Urothelium cell line (cell line): Measurements from ENCODE around the gene GPAT2.
"Not testable (repeated sequence)": the region's sequence is repeated elsewhere in the genome, so short reads cannot be mapped to it uniquely, and the experiment has no call there.

Experiments
- DNase-seq: peaks from one replicate; pipeline ENCODE4 v3.0.0; 2011; ENCODE audit warnings: low spot score, mixed read lengths
- FAIRE-seq: peaks from 2 replicates; lab custom pipeline; 2011; peaks lifted over from hg19 to GRCh38; lab: Jason Lieb, UNC

The GPAT2 gene

DNA sequence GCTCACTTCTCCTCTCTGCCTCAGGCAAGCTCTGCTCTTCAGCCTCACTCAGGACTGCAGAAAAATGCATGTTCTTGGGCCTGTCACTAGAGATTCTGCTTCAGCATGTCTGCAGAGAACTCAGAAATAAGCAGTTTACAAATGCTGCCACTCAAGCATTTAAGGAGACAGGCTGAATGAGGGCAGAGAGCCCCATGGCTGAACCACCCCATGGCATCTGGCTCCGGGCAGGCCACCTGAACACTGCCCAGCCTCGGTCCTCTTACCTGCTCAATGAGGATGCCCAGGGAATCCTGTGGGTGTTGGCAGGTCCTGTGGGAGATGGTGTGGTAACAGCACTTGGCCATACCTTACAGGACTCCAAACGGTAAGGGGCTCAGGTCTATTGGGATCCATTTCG is 31.2 kb upstream of the GPAT2 start:
- FAIRE-seq, DNase-seq: not testable (repeated sequence)

DNA sequence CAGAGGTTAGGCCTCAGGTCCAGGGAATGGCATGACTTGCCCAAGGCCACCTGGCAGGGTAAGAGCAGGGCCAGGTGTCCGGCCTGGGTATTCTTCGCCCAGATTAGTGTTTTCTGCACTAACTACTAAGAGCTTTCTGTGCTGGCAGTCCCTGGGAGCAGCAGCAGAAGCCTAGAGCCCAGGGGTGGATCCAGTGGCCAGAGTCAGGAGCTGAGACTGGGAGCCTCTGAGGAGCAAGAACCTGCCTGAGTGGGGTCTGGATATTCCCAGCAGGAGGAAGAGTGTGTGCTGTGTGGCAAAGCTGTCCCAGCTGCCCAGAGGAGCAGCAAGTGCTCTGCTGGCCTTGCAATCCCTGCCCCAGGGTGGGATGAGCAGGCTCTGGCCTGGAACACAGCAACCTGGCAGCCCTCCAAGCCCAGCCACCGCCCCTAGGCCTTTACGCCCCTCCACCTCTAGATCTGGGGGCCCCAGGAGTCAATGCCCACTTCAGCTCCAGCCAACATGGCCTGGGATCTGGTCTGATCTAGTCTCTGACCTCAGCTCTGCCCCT is 30.7 kb upstream of the GPAT2 start:
- FAIRE-seq, result no peak
- no peak for DNase-seq

DNA sequence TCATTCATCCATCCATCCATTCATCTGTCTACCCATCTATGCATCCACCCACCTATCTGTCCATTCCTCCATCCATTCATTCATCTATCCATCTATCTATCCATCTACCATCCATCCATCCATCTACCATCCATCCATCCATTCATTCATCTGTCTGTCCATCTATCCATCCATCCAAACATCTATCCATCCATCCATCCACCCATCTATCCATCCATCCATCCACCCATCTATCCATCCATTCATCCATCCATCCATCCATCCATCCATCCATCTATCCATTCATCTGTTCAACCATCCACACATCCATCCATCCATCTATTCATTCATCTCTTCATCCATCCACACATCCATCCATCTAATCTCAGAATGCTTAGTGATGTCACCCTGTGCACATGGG is 30.0 kb upstream of the GPAT2 start:
- DNase-seq, result not testable (repeated sequence)
- peak; percentile 98 for FAIRE-seq

DNA sequence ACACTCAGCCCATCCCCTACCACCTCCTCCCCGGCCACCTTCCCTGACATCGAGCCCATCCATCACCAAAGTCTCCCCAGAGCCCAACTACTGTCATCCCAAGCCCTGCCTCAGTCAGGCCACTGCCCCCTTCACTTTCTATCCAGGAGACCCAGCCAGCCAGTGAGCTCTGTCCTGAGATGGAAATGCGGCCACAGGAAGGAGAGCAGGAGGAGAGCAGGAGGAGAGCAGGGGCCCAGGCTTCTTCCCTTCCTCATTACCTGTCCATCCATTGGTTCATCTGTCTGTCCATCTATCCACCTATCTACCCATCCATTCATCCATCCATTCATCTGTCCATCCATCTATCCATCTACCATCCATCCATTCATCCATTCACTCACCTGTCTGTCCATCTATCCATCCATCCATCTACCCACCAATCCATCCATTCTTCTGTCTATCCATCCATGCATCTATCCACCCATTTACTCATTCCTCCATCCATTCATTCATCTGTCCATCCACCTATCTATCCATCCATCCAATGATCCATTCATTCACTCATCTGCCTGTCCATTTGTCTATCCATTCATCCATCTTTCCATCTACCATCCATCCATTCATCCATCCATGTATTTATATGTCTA is 29.4 kb upstream of the GPAT2 start:
- DNase-seq, FAIRE-seq: not testable (repeated sequence)

DNA sequence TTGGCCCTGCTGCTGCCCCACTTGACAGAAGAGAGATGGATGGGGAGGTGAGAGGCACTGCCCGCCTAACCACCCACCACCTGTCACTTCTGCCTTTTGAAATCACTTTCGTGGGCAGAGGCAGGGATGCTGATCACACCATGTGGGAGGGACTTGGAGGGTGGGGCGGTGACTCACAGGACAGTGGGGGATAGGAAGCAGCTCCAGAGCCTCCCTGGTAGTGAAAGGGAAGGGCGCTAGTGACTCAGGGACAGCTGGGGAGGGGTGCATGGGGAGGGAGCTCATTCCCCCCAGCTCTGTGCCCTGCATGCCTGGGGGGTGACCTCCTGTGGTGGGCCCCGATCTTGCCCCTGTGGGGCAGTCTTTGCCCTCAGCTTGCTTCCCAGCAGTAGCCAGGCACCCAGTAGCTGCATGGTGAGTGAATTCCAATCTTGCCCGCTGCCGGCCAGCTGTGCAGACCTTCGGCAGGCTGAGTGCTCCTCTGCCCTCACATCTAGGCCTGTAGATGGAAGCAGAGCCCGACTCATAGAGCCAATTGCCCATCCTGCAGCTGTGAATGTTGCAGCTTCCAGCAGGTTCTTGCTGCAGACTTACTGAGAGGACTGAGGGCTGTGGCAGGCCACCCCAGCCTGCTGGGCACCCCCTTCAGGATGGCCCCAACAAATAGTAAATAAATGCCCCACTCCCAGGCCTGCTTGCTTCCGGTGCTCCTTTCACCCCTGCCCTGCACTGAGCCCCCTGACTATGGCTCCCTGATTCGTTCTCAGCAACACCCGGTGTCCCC is 28.6 kb upstream of the GPAT2 start:
- peak; percentile 99 for FAIRE-seq

DNA sequence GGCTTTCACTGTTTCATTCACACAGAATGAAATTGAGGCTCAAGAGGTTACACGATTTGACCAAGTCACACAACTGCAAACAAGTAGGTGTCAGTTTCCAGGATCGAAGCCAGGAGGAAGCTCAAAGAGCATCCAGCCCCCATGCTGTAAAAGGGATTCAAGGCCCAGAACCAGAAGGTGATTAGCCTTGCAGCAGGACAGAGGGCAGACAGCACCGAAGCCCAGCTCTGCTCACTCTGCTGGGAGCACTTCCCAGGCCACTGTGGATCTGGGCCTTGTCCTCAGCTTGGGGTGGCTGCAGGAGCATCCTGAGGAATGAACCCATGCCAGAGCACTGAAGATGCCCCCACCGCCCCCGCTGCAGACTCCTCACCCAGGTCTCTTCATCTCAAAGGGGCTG is 27.8 kb upstream of the GPAT2 start:
- FAIRE-seq, DNase-seq: not testable (repeated sequence)

More for the DNA sequence above, 28.6 kb upstream of the GPAT2 start:
- peak; percentile 58 for DNase-seq

DNA sequence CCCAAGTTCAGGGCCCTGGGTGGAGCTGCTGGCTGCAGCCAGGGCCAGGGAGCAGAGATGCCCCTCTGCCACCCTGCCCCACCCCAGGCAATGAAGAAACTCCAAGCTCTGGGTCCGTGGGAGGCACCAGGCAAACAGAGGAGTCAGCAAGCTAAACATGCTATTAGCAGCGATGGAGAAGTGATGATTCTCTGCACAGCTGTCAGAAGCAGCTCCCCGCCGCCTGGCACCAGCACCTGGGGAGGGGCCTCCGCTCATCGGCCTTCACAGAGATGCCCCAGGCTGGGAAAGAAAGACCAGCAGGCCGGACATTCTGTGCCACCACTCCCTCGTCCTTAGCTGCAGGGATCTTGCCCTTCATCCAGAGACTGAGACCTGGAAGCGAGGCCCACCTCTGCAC is 27.2 kb upstream of the GPAT2 start:
- DNase-seq, FAIRE-seq: not testable (repeated sequence)

DNA sequence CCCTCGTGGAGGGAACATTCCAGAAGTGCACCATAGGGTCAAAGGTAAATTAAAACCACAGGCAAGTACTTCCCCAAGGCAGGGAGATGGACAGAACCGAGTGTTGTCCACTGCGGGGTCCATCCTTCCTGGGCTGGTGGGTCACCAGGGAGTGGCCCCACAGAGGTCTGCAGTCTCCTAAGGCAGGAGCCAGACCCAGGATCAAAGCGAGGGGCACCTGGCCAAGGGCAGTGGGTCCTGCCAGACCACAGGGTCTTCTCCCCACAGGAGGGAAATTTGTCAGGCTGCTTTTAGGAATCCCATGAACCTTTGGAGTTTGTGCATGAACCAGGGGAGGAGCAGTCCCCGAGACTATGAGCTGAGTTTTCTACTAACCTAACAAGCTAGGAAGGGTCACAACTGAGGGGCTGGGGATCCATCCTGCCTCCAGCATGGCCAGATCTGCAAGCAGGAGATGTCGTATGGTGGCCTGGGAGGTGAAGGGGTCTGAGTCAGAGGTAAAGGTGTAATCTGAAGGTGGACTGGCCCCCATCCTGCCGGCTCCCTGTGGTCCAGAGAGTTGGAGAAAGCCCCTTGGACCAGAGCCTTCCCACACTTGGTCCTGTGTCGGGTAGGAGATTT is 26.6 kb upstream of the GPAT2 start:
- DNase-seq, FAIRE-seq: not testable (repeated sequence)

DNA sequence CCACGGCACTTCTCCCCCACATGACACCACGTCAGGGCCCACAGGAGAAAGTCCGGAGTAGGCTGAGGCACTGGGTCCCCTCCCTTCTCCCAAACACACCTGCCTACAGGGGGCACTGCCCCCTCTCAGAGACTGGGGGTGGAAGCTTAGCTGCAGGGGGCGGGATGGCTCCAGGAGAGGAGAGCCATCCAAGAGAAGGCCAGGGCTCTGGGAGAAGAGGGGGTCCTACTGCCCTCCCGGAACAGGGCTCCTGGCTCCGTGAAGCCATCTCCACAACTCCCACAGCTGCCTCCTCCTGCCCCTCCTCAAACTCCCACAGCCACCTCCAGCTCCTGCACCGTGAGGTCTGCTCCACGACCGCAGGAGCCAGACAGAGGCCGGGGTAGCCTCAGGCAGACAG is 25.6 kb upstream of the GPAT2 start:
- not testable (repeated sequence) for FAIRE-seq, DNase-seq

DNA sequence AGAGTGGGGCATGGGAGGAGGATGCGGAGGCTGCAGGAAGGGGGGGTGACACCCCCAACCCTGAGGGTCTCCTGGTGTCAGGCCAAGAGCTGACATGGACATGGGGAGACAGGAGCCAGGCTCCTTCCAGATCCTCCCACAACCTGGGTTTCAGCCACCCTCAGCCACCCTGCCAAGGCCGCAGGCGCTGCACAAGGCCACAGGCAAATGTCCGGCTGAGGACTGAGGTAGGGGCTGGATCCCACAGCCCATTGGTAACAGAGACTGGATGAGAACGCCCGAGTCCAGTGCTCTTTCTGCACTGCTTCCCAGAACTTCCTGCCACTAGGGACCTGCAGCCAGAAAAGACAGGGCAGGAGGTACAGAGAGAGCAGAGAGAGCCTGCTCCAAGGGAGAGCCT is 24.7 kb upstream of the GPAT2 start:
- not testable (repeated sequence) for FAIRE-seq, DNase-seq

DNA sequence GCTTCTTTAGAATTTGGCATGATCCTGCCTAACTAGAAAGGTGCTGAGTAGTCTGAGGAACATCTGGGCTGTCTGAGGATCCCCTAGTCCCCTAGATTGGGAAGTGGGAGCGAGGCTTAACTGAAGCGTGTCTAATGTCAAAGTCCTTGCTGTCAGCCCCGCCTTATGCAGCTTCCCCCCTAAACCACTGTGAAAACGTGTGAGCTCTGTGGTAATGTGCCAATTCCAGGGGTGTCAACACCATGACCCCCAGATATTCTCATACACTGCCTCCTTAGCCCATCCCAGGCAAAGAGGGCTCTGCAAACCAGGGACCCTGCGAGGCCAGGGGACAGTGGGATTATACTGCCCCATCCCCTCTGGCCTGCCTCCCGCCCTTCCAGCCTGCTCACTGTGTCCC is 21.1 kb upstream of the GPAT2 start:
- not testable (repeated sequence) for FAIRE-seq, DNase-seq

DNA sequence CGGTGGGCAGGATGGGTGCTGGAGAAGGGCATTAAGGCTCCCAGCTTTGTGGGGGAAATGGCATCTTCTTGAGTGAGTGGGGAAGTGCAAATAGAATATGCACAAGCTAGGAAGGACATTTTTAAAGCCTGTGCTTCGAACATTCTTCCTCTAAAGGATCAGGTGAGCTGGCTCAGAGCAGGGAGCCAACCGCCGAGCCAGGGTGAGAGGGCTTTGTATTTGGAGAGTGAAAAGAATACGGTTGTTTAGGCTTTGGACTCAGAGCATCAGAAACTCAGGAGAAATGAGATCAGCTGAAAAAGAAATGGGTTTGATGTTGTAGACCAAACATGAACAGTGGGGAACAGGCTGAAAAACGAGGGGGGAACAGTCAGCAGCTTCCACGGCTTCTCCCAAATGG is 19.8 kb upstream of the GPAT2 start:
- not testable (repeated sequence) for FAIRE-seq, DNase-seq

DNA sequence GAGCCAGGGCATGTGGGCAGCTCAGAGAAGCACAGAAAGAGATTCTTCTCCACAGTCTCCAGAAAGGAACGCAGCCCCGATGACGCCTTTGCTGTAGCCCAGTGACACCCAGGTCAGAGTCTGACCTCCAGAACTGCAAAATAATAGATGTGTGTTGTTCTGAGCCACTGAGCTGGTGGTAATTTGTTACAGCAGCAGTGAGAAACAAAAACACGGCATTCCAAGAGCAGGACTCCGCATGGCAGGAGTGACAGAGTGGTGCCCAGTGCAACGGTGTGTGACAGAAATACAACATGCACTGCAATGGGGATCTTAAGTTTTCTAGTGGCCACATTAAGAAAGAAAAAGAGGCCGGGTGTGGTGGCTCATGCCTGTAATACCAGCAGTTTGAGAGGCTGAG is 18.7 kb upstream of the GPAT2 start:
- not testable (repeated sequence) for DNase-seq, FAIRE-seq

DNA sequence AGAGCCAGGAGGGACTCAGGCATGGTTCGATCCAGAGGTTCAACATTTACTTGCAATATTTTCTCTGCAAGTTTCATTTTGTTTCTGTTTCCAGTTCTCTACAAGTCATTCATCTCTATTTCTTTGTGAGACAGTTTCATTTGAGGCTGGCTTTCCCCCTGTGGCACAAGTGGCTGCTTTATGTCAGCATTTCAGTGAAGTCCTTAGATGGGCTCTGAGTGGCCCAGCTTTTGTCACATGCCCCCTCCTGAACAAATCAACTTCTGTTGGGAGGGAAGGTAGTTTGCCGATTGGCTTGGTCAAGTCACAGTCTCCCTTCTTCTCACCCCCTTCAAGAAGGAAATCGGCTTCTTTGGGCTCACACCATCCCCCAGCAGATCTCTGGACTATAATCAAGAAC is 17.9 kb upstream of the GPAT2 start:
- not testable (repeated sequence) for DNase-seq, FAIRE-seq

DNA sequence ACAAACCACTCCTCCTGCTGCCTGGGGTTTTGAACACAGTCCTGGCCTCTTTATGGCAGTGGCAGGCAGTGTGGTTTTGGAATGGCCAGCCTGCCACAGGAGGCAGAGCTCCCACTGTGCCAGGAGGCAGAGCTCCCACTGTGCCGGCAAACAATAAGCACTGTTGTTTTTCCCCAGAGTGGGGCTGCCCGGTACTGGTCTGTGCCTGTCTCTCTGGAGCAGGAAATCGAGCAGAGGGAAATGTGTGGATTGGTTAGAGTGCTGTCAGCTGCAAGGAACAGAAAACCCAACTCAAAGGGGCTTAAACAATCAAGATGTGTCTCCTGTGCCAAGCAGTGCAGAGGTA is 15.2 kb upstream of the GPAT2 start:
- not testable (repeated sequence) for FAIRE-seq, DNase-seq

DNA sequence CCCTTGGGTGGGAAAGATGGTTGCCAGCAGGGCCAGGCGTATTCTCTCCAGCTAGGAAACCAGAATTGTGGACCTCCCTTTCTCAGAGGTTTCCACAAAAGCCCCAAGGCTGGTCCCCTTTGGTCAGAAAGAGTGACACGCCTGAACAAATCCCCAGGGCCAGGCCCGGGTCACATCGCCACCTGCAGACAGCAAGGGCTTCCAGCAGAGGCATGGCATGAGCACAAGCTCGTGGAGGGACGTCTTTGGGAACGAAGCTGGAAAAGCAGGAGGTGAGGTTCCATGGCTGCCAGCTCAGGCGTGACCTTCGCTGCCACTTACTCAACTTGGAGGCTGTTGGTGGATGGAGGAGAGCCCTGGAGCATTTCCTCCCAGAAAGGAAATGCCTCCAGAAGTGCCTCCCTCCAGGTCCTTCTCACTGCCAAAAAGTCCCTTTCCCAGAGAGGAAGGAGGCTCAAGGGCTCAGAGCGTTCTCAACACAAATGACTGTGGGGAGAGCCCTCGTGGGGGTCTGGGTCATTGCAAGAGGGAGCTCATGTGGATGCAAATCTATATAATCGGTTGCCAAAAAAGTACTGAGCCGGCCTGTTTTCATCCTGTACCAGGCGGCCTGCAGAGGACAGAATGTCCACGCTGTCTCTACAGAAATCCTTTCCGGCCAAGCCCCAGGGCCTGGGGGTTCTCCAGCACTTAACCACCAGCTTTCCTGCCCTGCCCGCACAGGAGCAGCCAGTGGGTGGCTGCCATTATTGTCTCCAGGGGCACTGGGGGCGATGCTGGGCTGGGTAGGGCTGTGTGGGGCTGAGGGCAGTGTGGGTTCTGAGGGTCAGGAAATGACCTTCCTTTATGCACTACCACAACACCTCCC is 14.6 kb upstream of the GPAT2 start:
- DNase-seq, FAIRE-seq: not testable (repeated sequence)

DNA sequence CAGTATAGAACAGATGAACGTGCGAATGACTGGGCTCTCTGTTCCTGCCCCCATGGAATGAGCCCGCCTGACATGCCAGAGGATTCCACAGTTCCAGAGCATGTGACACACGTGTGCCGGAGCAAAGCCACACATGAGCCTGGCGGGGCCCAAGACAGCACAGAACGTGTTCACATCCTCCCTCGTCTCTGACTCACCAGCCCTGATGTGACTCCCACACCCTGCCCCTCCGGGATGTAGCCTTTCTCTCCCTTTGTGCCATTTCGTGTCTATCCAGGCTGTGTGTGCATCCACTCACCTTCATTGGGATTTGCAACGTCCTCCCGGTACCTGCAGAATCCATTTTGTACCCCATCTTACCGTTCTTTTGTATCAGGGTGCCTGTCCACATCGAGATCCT is 838 bp upstream of the GPAT2 start:
- DNase-seq, result not testable (repeated sequence)
- FAIRE-seq, result peak; percentile 92

DNA sequence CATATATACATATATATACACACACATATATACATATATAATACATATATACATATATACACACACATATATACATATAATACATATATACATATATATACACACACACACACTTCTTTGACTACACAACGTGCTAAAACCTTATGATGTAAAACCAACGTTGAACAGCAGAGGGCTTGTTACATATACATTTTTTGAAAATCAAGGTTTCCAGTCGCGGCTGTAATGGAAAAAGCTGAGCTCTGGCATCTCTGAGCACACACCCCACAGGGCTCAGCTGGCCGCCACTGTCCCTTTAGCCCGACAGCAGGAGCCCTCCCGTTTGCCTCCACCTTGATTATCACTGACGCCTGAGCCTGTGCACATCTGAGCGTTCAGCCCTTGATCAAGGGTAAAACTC is 719 bp downstream of the GPAT2 start:
- DNase-seq, FAIRE-seq: not testable (repeated sequence)

DNA sequence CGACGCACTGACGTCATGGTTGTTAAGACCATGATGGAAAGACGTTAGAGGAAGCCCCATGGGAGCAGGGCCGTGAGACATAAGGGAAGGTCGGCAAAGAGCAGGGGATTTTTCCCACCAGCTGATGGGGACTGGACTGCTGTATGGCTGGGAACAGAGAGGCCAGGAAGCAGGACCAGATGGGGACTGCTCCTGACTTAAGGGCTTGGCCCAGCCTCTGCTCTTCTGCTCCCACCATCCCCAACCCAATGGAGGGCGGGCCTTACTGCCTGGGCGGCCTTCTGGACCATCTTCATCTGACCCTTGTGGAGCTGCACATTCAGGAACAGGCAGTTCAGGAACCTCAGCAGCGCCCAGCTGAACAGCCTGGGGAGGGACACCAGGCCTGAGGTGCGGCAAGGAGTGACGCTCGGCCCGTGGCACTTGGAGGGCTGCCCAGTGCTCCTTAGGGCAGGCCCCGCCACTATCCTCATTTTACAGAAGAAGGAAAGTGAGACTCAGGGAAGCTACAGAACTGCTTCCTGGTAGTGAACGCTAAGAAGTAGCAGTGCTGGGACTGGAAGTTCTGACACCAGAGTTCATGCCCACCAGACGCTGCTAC is 6.9 kb downstream of the GPAT2 start:
- DNase-seq, result not testable (repeated sequence)
- FAIRE-seq, result peak; percentile 97

DNA sequence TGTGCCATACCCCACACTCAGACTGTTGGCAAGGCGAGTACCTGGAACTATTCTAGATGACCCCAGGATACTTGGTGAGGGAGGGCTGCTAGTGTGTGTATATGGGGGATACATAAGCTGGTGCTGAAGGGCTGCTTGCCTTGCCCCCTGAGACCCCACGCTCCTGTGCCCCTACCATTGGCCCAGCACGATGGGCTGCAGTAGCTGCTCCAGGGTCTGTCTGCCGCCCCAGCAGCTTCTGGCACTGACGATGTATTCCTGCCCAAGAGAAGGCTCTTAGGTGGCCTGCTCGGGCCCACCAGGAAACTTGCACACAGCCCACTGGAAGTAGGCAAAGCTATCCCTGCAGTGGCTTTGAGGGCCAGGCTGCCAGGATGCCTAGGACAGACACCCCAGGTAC is 9.0 kb downstream of the GPAT2 start:
- not testable (repeated sequence) for FAIRE-seq, DNase-seq
